Measurements from ENCODE around the gene TMC3. TPM values are rescaled to one million over a fixed set of nuclear protein-coding genes. Genes with fewer than 3 reads are reported as not detected.

Gene TMC3
- total RNA-seq, 4 donors from 2014 or later = 0.32 TPM; not detected in 3

GRCh38 chr15:81310480-81310879, 63.5 kb downstream of the TMC3 start:
- DNase-seq (ENCODE audit: low spot score) (no peak), ATAC-seq (ENCODE audit: low FRiP score) (no peak)
- TF ChIP-seq CTCF (IDR thresholded peaks at IDR 0.05) = no peak

- no peak for ATAC-seq (ENCODE audit: low FRiP score)
- no peak for TF ChIP-seq CTCF (IDR thresholded peaks at IDR 0.05)
- no peak for DNase-seq (ENCODE audit: low spot score)
These were observed 64.2 kb downstream of the TMC3 start for GRCh38 chr15:81309647-81310450.

GRCh38 chr15:81308260-81308659, 65.8 kb downstream of the TMC3 start:
- TF ChIP-seq CTCF (IDR thresholded peaks at IDR 0.05) = no peak
- no peak for ATAC-seq (ENCODE audit: low FRiP score)
- no peak for DNase-seq (ENCODE audit: low spot score)

- DNase-seq (ENCODE audit: low spot score) (no peak), ATAC-seq (ENCODE audit: low FRiP score) (peak; percentile 26)
- TF ChIP-seq CTCF (IDR thresholded peaks at IDR 0.05) = no peak
These were observed 69.8 kb downstream of the TMC3 start for GRCh38 chr15:81304226-81304625.

GRCh38 chr15:81303244-81304225, 70.5 kb downstream of the TMC3 start:
- ATAC-seq (ENCODE audit: low FRiP score) (no peak), DNase-seq (ENCODE audit: low spot score) (no peak)
- TF ChIP-seq CTCF (IDR thresholded peaks at IDR 0.05) = no peak

- no peak for TF ChIP-seq CTCF (IDR thresholded peaks at IDR 0.05)
- DNase-seq (ENCODE audit: low spot score) = no peak
- no peak for ATAC-seq (ENCODE audit: low FRiP score)
These were observed 71.3 kb downstream of the TMC3 start for GRCh38 chr15:81302701-81303109.
